ENCODE data around the gene RGS5. TPM values are rescaled to one million over a fixed set of nuclear protein-coding genes. Genes with fewer than 3 reads are reported as not detected.
A peak's percentile ranks its signal among the peaks of the same experiment; 100 is the strongest.

The RGS5 gene
- total and polyA plus RNA-seq, 4 donors: 4.6 to 12.7 (median 7.4) TPM

DNA sequence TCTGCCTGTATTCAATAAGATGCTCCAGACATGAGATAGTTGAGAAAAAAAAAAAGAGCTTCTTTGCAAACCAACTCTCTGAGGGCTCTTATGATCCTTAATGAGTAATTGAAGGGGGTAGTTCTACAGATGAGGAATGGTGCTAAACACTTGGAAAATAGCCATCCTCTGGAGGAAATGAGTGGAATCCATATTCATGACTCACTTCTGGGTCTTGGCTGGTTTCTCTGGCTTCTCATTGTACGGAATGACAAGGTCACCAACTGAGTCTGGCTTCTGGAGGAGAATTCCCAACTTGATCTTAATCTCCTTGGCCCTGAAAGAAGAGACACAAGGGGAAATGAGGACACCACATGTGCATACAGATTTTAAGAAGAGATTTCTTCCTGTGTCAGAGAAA, 34.7 kb downstream of the RGS5 start:
- Histone ChIP-seq H3K9me3 (ENCODE audit: control insufficient read depth in 4 of 4, low read length in 3 of 4) (no peaks in the 10 kb centered on the region), H3K27ac (ENCODE audit: low read depth in 1 of 2, low read length in 2 of 2) (no peak overlapping the region), H3K9ac (ENCODE audit: low read depth in 1 of 2, low read length in 2 of 2) (no peak overlapping the region), H3K4me1 (ENCODE audit: control insufficient read depth in 4 of 4, insufficient read depth in 4 of 4, low read length in 3 of 4) (no peaks in the 10 kb centered on the region), H3K27me3 (ENCODE audit: control insufficient read depth in 4 of 4, insufficient read depth in 4 of 4, low read length in 3 of 4) (peaks cover 0 to 5% (median 0%) of the 10 kb centered on the region in 4 donors), H3K4me3 (ENCODE audit: low read depth in 1 of 3, low read length in 3 of 3) (no peak overlapping the region), H3K36me3 (ENCODE audit: control insufficient read depth in 4 of 4, insufficient read depth in 3 of 4, low read depth in 1 of 4, low read length in 3 of 4) (peaks cover 0 to 2% (median 0%) of the 10 kb centered on the region in 4 donors)
- TF ChIP-seq, protein P1, sequence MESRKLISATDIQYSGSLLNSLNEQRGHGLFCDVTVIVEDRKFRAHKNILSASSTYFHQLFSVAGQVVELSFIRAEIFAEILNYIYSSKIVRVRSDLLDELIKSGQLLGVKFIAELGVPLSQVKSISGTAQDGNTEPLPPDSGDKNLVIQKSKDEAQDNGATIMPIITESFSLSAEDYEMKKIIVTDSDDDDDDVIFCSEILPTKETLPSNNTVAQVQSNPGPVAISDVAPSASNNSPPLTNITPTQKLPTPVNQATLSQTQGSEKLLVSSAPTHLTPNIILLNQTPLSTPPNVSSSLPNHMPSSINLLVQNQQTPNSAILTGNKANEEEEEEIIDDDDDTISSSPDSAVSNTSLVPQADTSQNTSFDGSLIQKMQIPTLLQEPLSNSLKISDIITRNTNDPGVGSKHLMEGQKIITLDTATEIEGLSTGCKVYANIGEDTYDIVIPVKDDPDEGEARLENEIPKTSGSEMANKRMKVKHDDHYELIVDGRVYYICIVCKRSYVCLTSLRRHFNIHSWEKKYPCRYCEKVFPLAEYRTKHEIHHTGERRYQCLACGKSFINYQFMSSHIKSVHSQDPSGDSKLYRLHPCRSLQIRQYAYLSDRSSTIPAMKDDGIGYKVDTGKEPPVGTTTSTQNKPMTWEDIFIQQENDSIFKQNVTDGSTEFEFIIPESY (IDR thresholded peaks at IDR 0.05): no peak
- TF ChIP-seq EGR1 (IDR thresholded peaks at IDR 0.05; ENCODE audit: low read depth in 2 of 2) (no peak), HNF4A (conservative IDR thresholded peaks at IDR 0.05) (no peak), FOXA2 (IDR thresholded peaks at IDR 0.05) (no peak), NR2F2 (IDR thresholded peaks at IDR 0.05) (peak; percentile 57), FOXA1 (IDR thresholded peaks at IDR 0.05) (no peak), RXRA (IDR thresholded peaks at IDR 0.05) (no peak), JUND (IDR thresholded peaks at IDR 0.05) (peak; percentile 53 to 67), RAD21 (IDR thresholded peaks at IDR 0.05) (no peak), HNF4G (IDR thresholded peaks at IDR 0.05) (no peak), TAF1 (conservative IDR thresholded peaks at IDR 0.05) (no peak)
- TF ChIP-seq, protein P2, sequence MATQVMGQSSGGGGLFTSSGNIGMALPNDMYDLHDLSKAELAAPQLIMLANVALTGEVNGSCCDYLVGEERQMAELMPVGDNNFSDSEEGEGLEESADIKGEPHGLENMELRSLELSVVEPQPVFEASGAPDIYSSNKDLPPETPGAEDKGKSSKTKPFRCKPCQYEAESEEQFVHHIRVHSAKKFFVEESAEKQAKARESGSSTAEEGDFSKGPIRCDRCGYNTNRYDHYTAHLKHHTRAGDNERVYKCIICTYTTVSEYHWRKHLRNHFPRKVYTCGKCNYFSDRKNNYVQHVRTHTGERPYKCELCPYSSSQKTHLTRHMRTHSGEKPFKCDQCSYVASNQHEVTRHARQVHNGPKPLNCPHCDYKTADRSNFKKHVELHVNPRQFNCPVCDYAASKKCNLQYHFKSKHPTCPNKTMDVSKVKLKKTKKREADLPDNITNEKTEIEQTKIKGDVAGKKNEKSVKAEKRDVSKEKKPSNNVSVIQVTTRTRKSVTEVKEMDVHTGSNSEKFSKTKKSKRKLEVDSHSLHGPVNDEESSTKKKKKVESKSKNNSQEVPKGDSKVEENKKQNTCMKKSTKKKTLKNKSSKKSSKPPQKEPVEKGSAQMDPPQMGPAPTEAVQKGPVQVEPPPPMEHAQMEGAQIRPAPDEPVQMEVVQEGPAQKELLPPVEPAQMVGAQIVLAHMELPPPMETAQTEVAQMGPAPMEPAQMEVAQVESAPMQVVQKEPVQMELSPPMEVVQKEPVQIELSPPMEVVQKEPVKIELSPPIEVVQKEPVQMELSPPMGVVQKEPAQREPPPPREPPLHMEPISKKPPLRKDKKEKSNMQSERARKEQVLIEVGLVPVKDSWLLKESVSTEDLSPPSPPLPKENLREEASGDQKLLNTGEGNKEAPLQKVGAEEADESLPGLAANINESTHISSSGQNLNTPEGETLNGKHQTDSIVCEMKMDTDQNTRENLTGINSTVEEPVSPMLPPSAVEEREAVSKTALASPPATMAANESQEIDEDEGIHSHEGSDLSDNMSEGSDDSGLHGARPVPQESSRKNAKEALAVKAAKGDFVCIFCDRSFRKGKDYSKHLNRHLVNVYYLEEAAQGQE (IDR thresholded peaks at IDR 0.05): no peak
- TF ChIP-seq, protein P3, sequence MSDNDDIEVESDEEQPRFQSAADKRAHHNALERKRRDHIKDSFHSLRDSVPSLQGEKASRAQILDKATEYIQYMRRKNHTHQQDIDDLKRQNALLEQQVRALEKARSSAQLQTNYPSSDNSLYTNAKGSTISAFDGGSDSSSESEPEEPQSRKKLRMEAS (IDR thresholded peaks at IDR 0.05): no peak
- WGBS: 67% methylated on average over 1 of the region's 1 CpG
- DNase-seq (ENCODE audit: low spot score): no peak

DNA sequence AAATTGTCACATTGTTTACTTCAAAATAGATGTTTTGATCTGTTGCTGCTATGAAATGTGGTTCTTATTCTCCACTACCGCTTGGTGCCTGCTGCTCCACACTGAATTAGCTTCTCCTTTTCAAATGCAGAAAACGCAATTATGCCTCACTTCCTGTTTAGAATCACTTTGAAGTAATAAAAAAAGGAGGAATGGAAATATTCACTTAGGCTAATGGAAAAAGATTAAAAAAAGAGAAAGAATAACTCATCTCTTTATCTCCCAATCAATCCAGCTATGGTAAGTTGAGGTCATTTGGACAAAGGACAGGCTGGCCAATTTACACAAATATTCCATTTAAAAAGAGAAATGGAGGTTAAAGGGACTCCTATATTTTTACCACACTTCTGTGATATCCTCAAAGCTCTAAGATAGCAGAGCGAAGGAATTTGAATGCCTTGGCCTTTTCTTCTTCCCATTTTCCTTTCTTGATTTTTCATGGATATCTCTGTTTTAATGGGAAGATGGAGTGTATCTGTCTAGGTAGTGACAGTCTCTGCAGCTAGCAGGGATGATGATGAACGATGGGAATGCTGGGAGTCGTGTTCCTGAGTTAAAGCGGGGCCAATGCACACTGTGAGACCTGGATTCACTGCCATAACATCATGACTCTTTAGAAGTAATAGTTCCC, 35.7 kb downstream of the RGS5 start:
- WGBS: 79% methylated on average over 6 of the region's 6 CpGs
- Histone ChIP-seq H3K36me3 (ENCODE audit: control insufficient read depth in 4 of 4, insufficient read depth in 3 of 4, low read depth in 1 of 4, low read length in 3 of 4) (peaks cover 0 to 2% (median 0%) of the 10 kb centered on the region in 4 donors), H3K9me3 (ENCODE audit: control insufficient read depth in 4 of 4, low read length in 3 of 4) (no peaks in the 10 kb centered on the region), H3K4me1 (ENCODE audit: control insufficient read depth in 4 of 4, insufficient read depth in 4 of 4, low read length in 3 of 4) (no peaks in the 10 kb centered on the region), H3K4me3 (ENCODE audit: low read depth in 1 of 3, low read length in 3 of 3) (no peak overlapping the region), H3K27me3 (ENCODE audit: control insufficient read depth in 4 of 4, insufficient read depth in 4 of 4, low read length in 3 of 4) (peaks cover 0 to 5% (median 0%) of the 10 kb centered on the region in 4 donors), H3K27ac (ENCODE audit: low read depth in 1 of 2, low read length in 2 of 2) (no peak overlapping the region), H3K9ac (ENCODE audit: low read depth in 1 of 2, low read length in 2 of 2) (no peak overlapping the region)
- no peak for DNase-seq (ENCODE audit: low spot score)
- TF ChIP-seq TAF1 (conservative IDR thresholded peaks at IDR 0.05) (no peak), YY1 (IDR thresholded peaks at IDR 0.05) (no peak), EGR1 (IDR thresholded peaks at IDR 0.05; ENCODE audit: low read depth in 2 of 2) (no peak)
- TF ChIP-seq, protein P4, sequence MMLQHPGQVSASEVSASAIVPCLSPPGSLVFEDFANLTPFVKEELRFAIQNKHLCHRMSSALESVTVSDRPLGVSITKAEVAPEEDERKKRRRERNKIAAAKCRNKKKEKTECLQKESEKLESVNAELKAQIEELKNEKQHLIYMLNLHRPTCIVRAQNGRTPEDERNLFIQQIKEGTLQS (IDR thresholded peaks at IDR 0.05): no peak

Data from liver (tissue), 9 donors.